ENCODE measurements around the gene PMEL.

DNA sequence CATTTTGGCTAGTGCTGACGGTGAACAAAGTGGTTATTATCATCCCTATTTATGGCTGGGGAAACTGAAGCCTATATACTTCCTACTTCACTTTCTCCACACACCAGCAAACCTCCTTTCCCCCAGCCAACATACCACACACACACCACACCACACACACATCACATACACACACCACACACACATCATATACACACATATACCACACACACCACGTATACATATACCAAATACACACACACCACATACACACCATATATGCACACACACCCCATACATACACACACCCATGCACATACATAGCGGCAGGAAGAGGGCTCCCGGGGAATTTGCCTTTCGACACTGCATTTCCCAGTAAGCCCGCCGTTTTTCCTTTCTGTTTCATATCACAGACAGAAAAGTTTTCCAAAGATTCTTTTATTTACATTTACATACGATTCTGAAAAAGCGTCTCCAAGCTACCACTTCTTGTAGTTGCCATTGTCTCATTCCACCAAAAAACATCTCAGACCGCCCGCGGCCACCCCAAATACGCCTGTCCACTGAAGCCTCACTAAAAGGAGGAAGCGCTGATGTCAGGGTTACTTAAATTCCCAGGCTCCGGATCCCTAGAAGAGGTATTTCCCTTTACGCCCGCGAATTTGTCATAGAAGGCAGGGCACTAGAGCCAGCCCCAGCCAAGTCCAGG is 7.2 kb upstream of the PMEL start:
- TF ChIP-seq, protein P1, sequence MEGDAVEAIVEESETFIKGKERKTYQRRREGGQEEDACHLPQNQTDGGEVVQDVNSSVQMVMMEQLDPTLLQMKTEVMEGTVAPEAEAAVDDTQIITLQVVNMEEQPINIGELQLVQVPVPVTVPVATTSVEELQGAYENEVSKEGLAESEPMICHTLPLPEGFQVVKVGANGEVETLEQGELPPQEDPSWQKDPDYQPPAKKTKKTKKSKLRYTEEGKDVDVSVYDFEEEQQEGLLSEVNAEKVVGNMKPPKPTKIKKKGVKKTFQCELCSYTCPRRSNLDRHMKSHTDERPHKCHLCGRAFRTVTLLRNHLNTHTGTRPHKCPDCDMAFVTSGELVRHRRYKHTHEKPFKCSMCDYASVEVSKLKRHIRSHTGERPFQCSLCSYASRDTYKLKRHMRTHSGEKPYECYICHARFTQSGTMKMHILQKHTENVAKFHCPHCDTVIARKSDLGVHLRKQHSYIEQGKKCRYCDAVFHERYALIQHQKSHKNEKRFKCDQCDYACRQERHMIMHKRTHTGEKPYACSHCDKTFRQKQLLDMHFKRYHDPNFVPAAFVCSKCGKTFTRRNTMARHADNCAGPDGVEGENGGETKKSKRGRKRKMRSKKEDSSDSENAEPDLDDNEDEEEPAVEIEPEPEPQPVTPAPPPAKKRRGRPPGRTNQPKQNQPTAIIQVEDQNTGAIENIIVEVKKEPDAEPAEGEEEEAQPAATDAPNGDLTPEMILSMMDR (IDR thresholded peaks at IDR 0.05; ENCODE audit: low read length), result no peak
- no peak for TF ChIP-seq EZH2 (optimal IDR thresholded peaks at IDR 0.05; ENCODE audit: low read depth, low read length)
